ENCODE results near the gene BANF2. TPM values are rescaled to one million over a fixed set of nuclear protein-coding genes. Genes with fewer than 3 reads are reported as not detected.
"Not testable (repeated sequence)": the region's sequence is repeated elsewhere in the genome, so short reads cannot be mapped to it uniquely, and the experiment has no call there.

BANF2 gene
- not detected for total RNA-seq

GRCh38 chr20:17699931-17700351 is at the start of gene BANF2:
TSS of gene BANF2 (plus strand) at chr20:17699966. CDS start at chr20:17725026, 25,060 bp downstream.
- Mint-ChIP-seq H3K36me3 (ENCODE audit: low read depth) (no peaks in the 10 kb centered on the region), H3K27ac (no peak within 1 kb of the TSS), H3K9me3 (peaks cover 3% of the 10 kb centered on the region), H3K4me3 (no peak within 1 kb of the TSS), H3K27me3 (peaks cover 3% of the 10 kb centered on the region), H3K4me1 (no peaks in the 10 kb centered on the region)
- ATAC-seq (replicated peaks): no peak

- H3K4me1 Mint-ChIP-seq: no peaks in the 10 kb centered on the region
- H3K36me3 Mint-ChIP-seq (ENCODE audit: low read depth): no peaks in the 10 kb centered on the region
- H3K4me3 Mint-ChIP-seq: no peak overlapping the region
- no peaks in the 10 kb centered on the region for H3K9me3 Mint-ChIP-seq
- ATAC-seq (replicated peaks): no peak
- H3K27ac Mint-ChIP-seq: no peak overlapping the region
- H3K27me3 Mint-ChIP-seq: no peaks in the 10 kb centered on the region
Measured at GRCh38 chr20:17650301-17651128, 49.3 kb upstream of the BANF2 start.

GRCh38 chr20:17651129-17651759 is 48.5 kb upstream of the BANF2 start:
- Mint-ChIP-seq H3K27me3 (no peaks in the 10 kb centered on the region), H3K9me3 (no peaks in the 10 kb centered on the region), H3K4me3 (no peak overlapping the region), H3K36me3 (ENCODE audit: low read depth) (peaks cover 3% of the 10 kb centered on the region), H3K27ac (no peak overlapping the region), H3K4me1 (no peaks in the 10 kb centered on the region)
- ATAC-seq (replicated peaks): no peak

GRCh38 chr20:17651760-17652388 is 47.9 kb upstream of the BANF2 start:
- no peak overlapping the region for H3K27ac Mint-ChIP-seq
- no peak overlapping the region for H3K4me3 Mint-ChIP-seq
- H3K27me3 Mint-ChIP-seq: no peaks in the 10 kb centered on the region
- H3K36me3 Mint-ChIP-seq (ENCODE audit: low read depth): peaks cover 10% of the 10 kb centered on the region
- H3K9me3 Mint-ChIP-seq: no peaks in the 10 kb centered on the region
- ATAC-seq (replicated peaks): no peak
- H3K4me1 Mint-ChIP-seq: no peaks in the 10 kb centered on the region

- Mint-ChIP-seq H3K4me1 (no peaks in the 10 kb centered on the region), H3K9me3 (no peaks in the 10 kb centered on the region), H3K36me3 (ENCODE audit: low read depth) (peaks cover 15% of the 10 kb centered on the region), H3K27ac (no peak overlapping the region), H3K4me3 (no peak overlapping the region), H3K27me3 (no peaks in the 10 kb centered on the region)
- no peak for ATAC-seq (replicated peaks)
Measured at GRCh38 chr20:17652411-17652810, 47.4 kb upstream of the BANF2 start.

GRCh38 chr20:17653835-17654648 is 45.7 kb upstream of the BANF2 start:
- no peak for ATAC-seq (replicated peaks)
- Mint-ChIP-seq H3K9me3 (no peaks in the 10 kb centered on the region), H3K27me3 (no peaks in the 10 kb centered on the region), H3K36me3 (ENCODE audit: low read depth) (peaks cover 23% of the 10 kb centered on the region), H3K4me1 (no peaks in the 10 kb centered on the region), H3K4me3 (no peak overlapping the region), H3K27ac (no peak overlapping the region)

- Mint-ChIP-seq H3K4me3 (no peak overlapping the region), H3K27me3 (no peaks in the 10 kb centered on the region), H3K36me3 (ENCODE audit: low read depth) (peaks cover 26% of the 10 kb centered on the region), H3K4me1 (no peaks in the 10 kb centered on the region), H3K27ac (no peak overlapping the region), H3K9me3 (no peaks in the 10 kb centered on the region)
- ATAC-seq (replicated peaks): no peak
Measured at GRCh38 chr20:17654649-17655285, 45.0 kb upstream of the BANF2 start.

- Mint-ChIP-seq H3K4me3 (no peak overlapping the region), H3K36me3 (ENCODE audit: low read depth) (peaks cover 31% of the 10 kb centered on the region)
- ATAC-seq (replicated peaks): no peak
Measured at GRCh38 chr20:17655286-17655651, 44.5 kb upstream of the BANF2 start.

GRCh38 chr20:17655865-17656479 is 43.8 kb upstream of the BANF2 start:
- Mint-ChIP-seq H3K4me3 (no peak overlapping the region), H3K9me3 (no peaks in the 10 kb centered on the region), H3K36me3 (ENCODE audit: low read depth) (peaks cover 32% of the 10 kb centered on the region), H3K27ac (no peak overlapping the region), H3K27me3 (no peaks in the 10 kb centered on the region), H3K4me1 (no peaks in the 10 kb centered on the region)
- ATAC-seq (replicated peaks): peak; percentile 50

More at GRCh38 chr20:17655286-17655651, 44.5 kb upstream of the BANF2 start:
- Mint-ChIP-seq H3K9me3 (no peaks in the 10 kb centered on the region), H3K27ac (no peak overlapping the region), H3K27me3 (no peaks in the 10 kb centered on the region), H3K4me1 (no peaks in the 10 kb centered on the region)

- no peak for ATAC-seq (replicated peaks)
- no peak overlapping the region for H3K27ac Mint-ChIP-seq
- no peaks in the 10 kb centered on the region for H3K9me3 Mint-ChIP-seq
- no peaks in the 10 kb centered on the region for H3K27me3 Mint-ChIP-seq
- H3K4me1 Mint-ChIP-seq: peaks cover 2% of the 10 kb centered on the region
- H3K4me3 Mint-ChIP-seq: no peak overlapping the region
- H3K36me3 Mint-ChIP-seq (ENCODE audit: low read depth): peaks cover 32% of the 10 kb centered on the region
Measured at GRCh38 chr20:17657079-17657825, 42.5 kb upstream of the BANF2 start.

GRCh38 chr20:17657898-17658647 is 41.7 kb upstream of the BANF2 start:
- no peak for ATAC-seq (replicated peaks)
- H3K4me1 Mint-ChIP-seq: peaks cover 4% of the 10 kb centered on the region
- peaks cover 32% of the 10 kb centered on the region for H3K36me3 Mint-ChIP-seq (ENCODE audit: low read depth)
- no peaks in the 10 kb centered on the region for H3K27me3 Mint-ChIP-seq
- H3K4me3 Mint-ChIP-seq: no peak overlapping the region
- H3K27ac Mint-ChIP-seq: peak overlapping the region; percentile 20
- H3K9me3 Mint-ChIP-seq: no peaks in the 10 kb centered on the region

- Mint-ChIP-seq H3K4me1 (peaks cover 4% of the 10 kb centered on the region), H3K9me3 (no peaks in the 10 kb centered on the region), H3K36me3 (ENCODE audit: low read depth) (peaks cover 32% of the 10 kb centered on the region), H3K27me3 (no peaks in the 10 kb centered on the region), H3K27ac (no peak overlapping the region), H3K4me3 (no peak overlapping the region)
- ATAC-seq (replicated peaks): no peak
Measured at GRCh38 chr20:17658648-17658993, 41.1 kb upstream of the BANF2 start.

GRCh38 chr20:17659344-17659743 is 40.4 kb upstream of the BANF2 start:
- ATAC-seq (replicated peaks); H3K4me1 Mint-ChIP-seq; H3K4me3 Mint-ChIP-seq; H3K9me3 Mint-ChIP-seq; H3K27ac Mint-ChIP-seq; H3K27me3 Mint-ChIP-seq: not testable (repeated sequence)
- peaks cover 32% of the 10 kb centered on the region for H3K36me3 Mint-ChIP-seq (ENCODE audit: low read depth)
